Inferior parietal cortex (tissue), 1 donor: ENCODE results near the gene CTIF.

Experiments used
- DNase-seq: peaks from one replicate; pipeline ENCODE4 v3.0.0-alpha.2; 2016; ENCODE audit errors: extremely low spot score

CTIF gene

GRCh38 chr18:48551100-48551499, 12.3 kb downstream of the CTIF start:
- DNase-seq: no peak

GRCh38 chr18:48552130-48552529, 13.3 kb downstream of the CTIF start:
- no peak for DNase-seq

GRCh38 chr18:48553236-48553635, 14.4 kb downstream of the CTIF start:
- DNase-seq: no peak

GRCh38 chr18:48554610-48555400, 16.0 kb downstream of the CTIF start:
- DNase-seq: no peak

- DNase-seq: no peak
These were observed 16.7 kb downstream of the CTIF start for GRCh38 chr18:48555465-48555995.

GRCh38 chr18:48557640-48558174, 18.9 kb downstream of the CTIF start:
- DNase-seq: no peak

GRCh38 chr18:48558248-48558647, 19.4 kb downstream of the CTIF start:
- no peak for DNase-seq

GRCh38 chr18:48560491-48560890, 21.7 kb downstream of the CTIF start:
- no peak for DNase-seq

- DNase-seq: no peak
These were observed 23.2 kb downstream of the CTIF start for GRCh38 chr18:48562075-48562474.

GRCh38 chr18:48563027-48563426, 24.2 kb downstream of the CTIF start:
- DNase-seq: no peak

- DNase-seq: no peak
These were observed 25.3 kb downstream of the CTIF start for GRCh38 chr18:48564139-48564538.

- no peak for DNase-seq
These were observed 26.3 kb downstream of the CTIF start for GRCh38 chr18:48565105-48565504.

- DNase-seq: no peak
These were observed 27.8 kb downstream of the CTIF start for GRCh38 chr18:48566589-48566988.

GRCh38 chr18:48567388-48567787, 28.6 kb downstream of the CTIF start:
- DNase-seq: no peak

GRCh38 chr18:48569139-48569914, 30.5 kb downstream of the CTIF start:
- no peak for DNase-seq

- no peak for DNase-seq
These were observed 31.1 kb downstream of the CTIF start for GRCh38 chr18:48569915-48570264.

- no peak for DNase-seq
These were observed 31.5 kb downstream of the CTIF start for GRCh38 chr18:48570313-48570712.

GRCh38 chr18:48571639-48572384, 33.0 kb downstream of the CTIF start:
- no peak for DNase-seq

GRCh38 chr18:48572402-48573126, 33.7 kb downstream of the CTIF start:
- DNase-seq: no peak

- DNase-seq: no peak
These were observed 34.9 kb downstream of the CTIF start for GRCh38 chr18:48573632-48574283.
